SK-N-SH (cell line): ENCODE results near the gene ZCCHC14. TPM values are rescaled to one million over a fixed set of nuclear protein-coding genes. Genes with fewer than 3 reads are reported as not detected.

Source experiments
- CTCF ChIA-PET: fragments of 300-600, 350-600 bp; formaldehyde crosslinking; extraction: SDS; loops from one replicate; lab custom pipeline; 2021; lab: Yijun Ruan, JAX
- POLR2A ChIA-PET: fragments of 350-600 bp; sonication (Branson Sonifier 250); formaldehyde crosslinking; extraction: SDS; loops from one replicate; lab custom pipeline; 2020; ENCODE audit warnings: antibody characterized with exemption, inconsistent platforms; lab: Yijun Ruan, JAX
- DNase-seq: peaks from one replicate; pipeline ENCODE4 v3.0.0; 2012
- H2AFZ ChIP-seq: fragments of 200-600 bp; sonication (generic); 2 replicates; pipeline ENCODE4 v1.8.1; 2016; ENCODE audit warnings: antibody characterized with exemption, mild to moderate bottlenecking, low read depth
- H3F3A ChIP-seq: fragments of 200-600 bp; sonication (generic); replicated peaks from 2 replicates; pipeline ENCODE3; 2016; ENCODE audit warnings: antibody characterized with exemption, mild to moderate bottlenecking; ENCODE audit not compliant: insufficient read depth
- H3K27ac ChIP-seq, 2 experiments: fragments of 200-500 bp in 1 of 2; fragments of 200-600 bp in 1 of 2; sonication (Bioruptor generic) in 1 of 2; sonication (generic), shearing (Covaris generic) in 1 of 2; 2 replicates each; pipeline versions ENCODE4 v1.5.1 to v1.6.1; 2014 to 2016; ENCODE audit warnings: low read depth in 2 of 2, inconsistent platforms in 1 of 2, low read length in 1 of 2, mild to moderate bottlenecking in 1 of 2, mixed read lengths in 1 of 2
- H3K27me3 ChIP-seq: fragments of 200-600 bp; sonication (generic), shearing (Covaris generic); 2 replicates; pipeline ENCODE4 v1.6.1; 2016; ENCODE audit warnings: mixed run types; ENCODE audit not compliant: insufficient read depth
- H3K36me3 ChIP-seq, 2 experiments: fragments of 200-500 bp in 1 of 2; fragments of 200-600 bp in 1 of 2; sonication (Bioruptor generic) in 1 of 2; sonication (generic) in 1 of 2; replicated peaks in 1 of 2; 2 replicates each; pipeline versions ENCODE3 to v1.5.1; 2014 to 2016; ENCODE audit warnings: low read length in 1 of 2, mild to moderate bottlenecking in 1 of 2; ENCODE audit not compliant: insufficient read depth in 2 of 2, control insufficient read depth in 1 of 2
- H3K4me1 ChIP-seq, 2 experiments: fragments of 200-500 bp in 1 of 2; fragments of 200-600 bp in 1 of 2; sonication (Bioruptor generic) in 1 of 2; sonication (generic), shearing (Covaris generic) in 1 of 2; 2 replicates each; pipeline versions ENCODE4 v1.5.1 to v1.6.1; 2014 to 2016; ENCODE audit warnings: low read depth in 1 of 2, low read length in 1 of 2, mixed run types in 1 of 2; ENCODE audit not compliant: insufficient read depth in 2 of 2, control insufficient read depth in 1 of 2
- H3K4me2 ChIP-seq: fragments of 200-600 bp; sonication (generic), shearing (Covaris generic); 2 replicates; pipeline ENCODE4 v1.6.1; 2017; ENCODE audit warnings: mixed run types
- H3K4me3 ChIP-seq, 2 experiments: fragments of 200-500 bp in 1 of 2; fragments of 200-600 bp in 1 of 2; sonication (Bioruptor generic) in 1 of 2; sonication (generic), shearing (Covaris generic) in 1 of 2; 2 replicates each; pipeline versions ENCODE4 v1.5.1 to v1.8.1; 2014 to 2016; ENCODE audit warnings: low read depth in 2 of 2, inconsistent platforms in 1 of 2, low read length in 1 of 2, mild to moderate bottlenecking in 1 of 2, mixed read lengths in 1 of 2, moderate library complexity in 1 of 2
- H3K79me2 ChIP-seq: fragments of 200-600 bp; sonication (generic); 2 replicates; pipeline ENCODE4 v1.8.1; 2017; ENCODE audit warnings: mild to moderate bottlenecking; ENCODE audit not compliant: insufficient read depth
- H3K9ac ChIP-seq: fragments of 200-600 bp; sonication (generic); 2 replicates; pipeline ENCODE4 v1.6.1; 2017; ENCODE audit warnings: mixed run types
- H3K9me2 ChIP-seq: fragments of 200-600 bp; sonication (generic); 2 replicates; pipeline ENCODE4 v1.6.1; 2017; ENCODE audit warnings: mixed run types
- H3K9me3 ChIP-seq: fragments of 200-600 bp; sonication (generic); 2 replicates; pipeline ENCODE4 v1.6.1; 2017; ENCODE audit warnings: mixed run types, mild to moderate bottlenecking, moderate library complexity
- H4K20me1 ChIP-seq: fragments of 200-600 bp; sonication (generic); 2 replicates; pipeline ENCODE4 v1.6.1; 2017; ENCODE audit warnings: mild to moderate bottlenecking, mixed run types; ENCODE audit not compliant: insufficient read depth
- CHD2 ChIP-seq: fragments of 150-350 bp; IDR thresholded peaks from 2 replicates; pipeline ENCODE4 v1.6.1; 2018; ENCODE audit warnings: low read length; ENCODE audit not compliant: partially characterized antibody
- EP300 ChIP-seq, 2 experiments: IDR thresholded peaks; 2 replicates each; pipeline versions ENCODE4 v1.4.0 to v1.6.1; 2012; ENCODE audit warnings: borderline replicate concordance in 1 of 2, low read depth in 1 of 2, low read length in 1 of 2
- FOSL2 ChIP-seq: IDR thresholded peaks from 2 replicates; pipeline ENCODE4 v1.4.0; 2012; ENCODE audit warnings: low read depth, mild to moderate bottlenecking, moderate library complexity, borderline replicate concordance
- GATA2 ChIP-seq: sonication (generic); formaldehyde crosslinking; IDR thresholded peaks from 2 replicates; pipeline ENCODE4 v1.5.0; 2020; ENCODE audit warnings: mild to moderate bottlenecking, missing genetic modification reagents
- MXI1 ChIP-seq: IDR thresholded peaks from 2 replicates; pipeline ENCODE4 v1.6.1; 2012; ENCODE audit warnings: mild to moderate bottlenecking, low read depth, low read length, improper control_type of control experiment
- NFIC ChIP-seq: IDR thresholded peaks from 2 replicates; pipeline ENCODE4 v1.4.0; 2012; ENCODE audit warnings: borderline replicate concordance
- NRF1 ChIP-seq: IDR thresholded peaks from 2 replicates; pipeline ENCODE4 v1.6.1; 2012; ENCODE audit warnings: low read depth, mild to moderate bottlenecking, low read length
- RCOR1 ChIP-seq: fragments of 150-350 bp; IDR thresholded peaks from 2 replicates; pipeline ENCODE4 v1.6.1; 2017; ENCODE audit warnings: antibody characterized with exemption, low read length
- RXRA ChIP-seq: IDR thresholded peaks from 2 replicates; pipeline ENCODE4 v1.4.0; 2012; ENCODE audit warnings: low read depth, mild to moderate bottlenecking, borderline replicate concordance
- SIN3A ChIP-seq: IDR thresholded peaks from 2 replicates; pipeline ENCODE4 v1.6.1; 2012; ENCODE audit warnings: low read depth, mild to moderate bottlenecking, low read length, moderate library complexity, borderline replicate concordance
- TCF12 ChIP-seq: IDR thresholded peaks from 2 replicates; pipeline ENCODE4 v1.4.0; 2012
- USF1 ChIP-seq: IDR thresholded peaks from 2 replicates; pipeline ENCODE4 v1.4.0; 2012; ENCODE audit warnings: low read depth, borderline replicate concordance
- WGBS: methylation state at CpG from one replicate; pipeline ENCODE4 v1.1.6; 2017; ENCODE audit warnings: low lambda C conversion rate; 5-methylcytosine and 5-hydroxymethylcytosine counted together
- polyA plus RNA-seq, 3 experiments: library from polyadenylated mRNA; depleted of rRNA; stranded (reverse); fragments of >200 nt; gene quantifications; 2 replicates each; pipeline ENCODE4 v1.2.3, GENCODE V29; 2012

ZCCHC14 gene
- polyA plus RNA-seq, 1 of the 3 experiments (the other 2 are of a cell fraction) = 5.7 TPM

- Histone ChIP-seq H3K9ac (no peak overlapping the region), H3K27me3 (no peaks in the 10 kb centered on the region), H3K4me2 (no peak overlapping the region), H4K20me1 (peaks cover 37% of the 10 kb centered on the region), H3K36me3 (no peaks in the 10 kb centered on the region), H3K79me2 (peaks cover 79% of the 10 kb centered on the region), H3K4me3 (no peak overlapping the region), H3K27ac (no peak overlapping the region), H3K9me3 (no peaks in the 10 kb centered on the region), H3F3A (peaks cover 27% of the 10 kb centered on the region), H3K9me2 (no peaks in the 10 kb centered on the region), H3K4me1 (peaks cover 15 to 29% of the 10 kb centered on the region in 2 experiments), H2AFZ (no peak overlapping the region)
- TF ChIP-seq NFIC (no peak), SIN3A (no peak), NRF1 (no peak), TCF12 (no peak), USF1 (no peak), GATA2 (CRISPR knock-in tag) (no peak), RCOR1 (no peak), EP300 (IDR thresholded peaks at IDR 0.05; ENCODE audit: borderline replicate concordance in 1 of 2, low read depth in 1 of 2, low read length in 1 of 2) (no peak), FOSL2 (no peak), RXRA (no peak)
- CTCF ChIA-PET = interaction anchor here (0.9 to 3.4 kb wide), 7 partner anchors 12 to 29 kb away, joined by 3 to 11 read pairs (median 4); no protein-coding TSS in a partner anchor
- POLR2A ChIA-PET = no interaction called here
- DNase-seq = no peak
- 96% methylated on average over 14 of the region's 14 CpGs for WGBS
Measured at GRCh38 chr16:87437327-87437726, 55.5 kb downstream of the ZCCHC14 start.

GRCh38 chr16:87436225-87437172 is 56.3 kb downstream of the ZCCHC14 start:
- H3K9me2 ChIP-seq = no peaks in the 10 kb centered on the region
- peak; percentile 77 for DNase-seq
- POLR2A ChIA-PET = no interaction called here
- H3K9me3 ChIP-seq = no peaks in the 10 kb centered on the region
- H3K36me3 ChIP-seq = no peaks in the 10 kb centered on the region
- TF ChIP-seq USF1 (no peak), MXI1 (peak; percentile 31; the same call in 1 of the 2 replicates), CHD2 (peak; percentile 30), TCF12 (no peak; the same call in 1 of the 2 replicates), NFIC (peak; percentile 42; the same call in 1 of the 2 replicates)
- H3K79me2 ChIP-seq = peaks cover 76% of the 10 kb centered on the region
- H3K27ac ChIP-seq = peak overlapping the region; percentile 71 to 93
- peak overlapping the region; percentile 40; the same call in 1 of the 2 replicates for H3K9ac ChIP-seq
- peak overlapping the region; percentile 93 for H3K4me2 ChIP-seq
- no peak overlapping the region for H2AFZ ChIP-seq
- H3K4me3 ChIP-seq = peak overlapping the region; percentile 25 to 63; a peak in 3 of 4 replicates
- peaks cover 31% of the 10 kb centered on the region for H3F3A ChIP-seq
- peaks cover 42% of the 10 kb centered on the region for H4K20me1 ChIP-seq
- WGBS = 54% methylated on average over 29 of the region's 29 CpGs
- H3K4me1 ChIP-seq = peaks cover 18 to 36% of the 10 kb centered on the region in 2 experiments
- no peaks in the 10 kb centered on the region for H3K27me3 ChIP-seq
- CTCF ChIA-PET = interaction anchor here (0.9 to 3.4 kb wide), 6 partner anchors 12 to 199 kb away, joined by 3 to 11 read pairs (median 8); no protein-coding TSS in a partner anchor
